CD14-positive monocyte (primary cell): Measurements from ENCODE around the gene MAS1. TPM values are rescaled to one million over a fixed set of nuclear protein-coding genes. Genes with fewer than 3 reads are reported as not detected.

ENCODE experiments used
- DNase-seq, 3 donors: peaks; one replicate each; pipeline ENCODE4 v3.0.0-alpha.2; 2011 to 2022
- H2AFZ ChIP-seq: 2 replicates; pipeline ENCODE4 v1.6.0; 2012; ENCODE audit warnings: mild to moderate bottlenecking, low read depth, low read length, inconsistent platforms; ENCODE audit not compliant: insufficient read depth, poor library complexity, severe bottlenecking
- H3K27ac ChIP-seq, 2 donors: 1 replicate in 1 of 2; 2 replicates in 1 of 2; pipeline ENCODE4 v1.5.1; 2012 to 2013; ENCODE audit warnings: low read length in 2 of 2, control low read depth in 1 of 2, inconsistent platforms in 1 of 2, low read depth in 1 of 2, mild to moderate bottlenecking in 1 of 2
- H3K27me3 ChIP-seq, 2 donors: one replicate each; pipeline versions ENCODE4 v1.6.0 to v1.6.1; 2011 to 2013; ENCODE audit warnings: low read length in 2 of 2; ENCODE audit not compliant: control insufficient read depth in 2 of 2, insufficient read depth in 2 of 2
- H3K36me3 ChIP-seq, 2 donors: replicated peaks in 1 of 2; 1 replicate in 1 of 2; 2 replicates in 1 of 2; pipeline versions ENCODE4 v1.5.1 to v1.6.1; 2012 to 2013; ENCODE audit warnings: low read length in 2 of 2, control low read depth in 1 of 2, inconsistent platforms in 1 of 2, mild to moderate bottlenecking in 1 of 2; ENCODE audit not compliant: insufficient read depth in 2 of 2, control insufficient read depth in 1 of 2
- H3K4me1 ChIP-seq, 2 donors: 1 replicate in 1 of 2; 2 replicates in 1 of 2; pipeline versions ENCODE4 v1.5.1 to v1.6.1; 2012 to 2013; ENCODE audit warnings: low read length in 2 of 2, control low read depth in 1 of 2, inconsistent platforms in 1 of 2, mild to moderate bottlenecking in 1 of 2, moderate library complexity in 1 of 2; ENCODE audit not compliant: insufficient read depth in 2 of 2, control insufficient read depth in 1 of 2
- H3K4me2 ChIP-seq: replicated peaks from 2 replicates; pipeline ENCODE3; 2012; ENCODE audit warnings: low read length, moderate library complexity, mild to moderate bottlenecking; ENCODE audit not compliant: poor library complexity, severe bottlenecking; ENCODE audit errors: extremely low read depth
- H3K4me3 ChIP-seq, 3 experiments: fragments of 200-600 bp in 1 of 3; sonication (generic) in 1 of 3; replicated peaks in 1 of 3; 1 replicate in 2 of 3; 2 replicates in 1 of 3; pipeline ENCODE4 v1.5.1; 2011 to 2013; ENCODE audit warnings: low read length in 3 of 3, mild to moderate bottlenecking in 3 of 3, control low read depth in 2 of 3, low read depth in 2 of 3, inconsistent platforms in 1 of 3, moderate library complexity in 1 of 3
- H3K79me2 ChIP-seq: 2 replicates; pipeline ENCODE4 v1.6.0; 2012; ENCODE audit warnings: mild to moderate bottlenecking, control low read depth, inconsistent platforms, low read length, moderate library complexity; ENCODE audit not compliant: insufficient read depth
- H3K9ac ChIP-seq: 2 replicates; pipeline ENCODE4 v1.6.0; 2017; ENCODE audit warnings: low read length, mild to moderate bottlenecking; ENCODE audit not compliant: insufficient read depth, poor library complexity, severe bottlenecking
- H3K9me3 ChIP-seq, 2 donors: replicated peaks in 1 of 2; 1 replicate in 1 of 2; 2 replicates in 1 of 2; pipeline versions ENCODE4 v1.5.1 to v1.6.1; 2012 to 2013; ENCODE audit warnings: low read length in 2 of 2, control low read depth in 1 of 2; ENCODE audit not compliant: control insufficient read depth in 1 of 2, insufficient read depth in 1 of 2
- H4K20me1 ChIP-seq: 2 replicates; pipeline ENCODE4 v1.6.0; 2012; ENCODE audit warnings: mild to moderate bottlenecking, low read length, control low read depth, moderate library complexity; ENCODE audit not compliant: insufficient read depth
- H3K27ac Mint-ChIP-seq, 7 donors: one replicate each; pipeline ENCODE4 v1.8.0; 2020; ENCODE audit warnings: mild to moderate bottlenecking in 7 of 7, mixed read lengths in 7 of 7, moderate library complexity in 6 of 7, inconsistent platforms in 2 of 7
- H3K27me3 Mint-ChIP-seq, 3 donors: one replicate each; pipeline ENCODE4 v1.8.0; 2021 to 2022; ENCODE audit warnings: low read depth in 3 of 3, mild to moderate bottlenecking in 3 of 3, mixed read lengths in 3 of 3, moderate library complexity in 3 of 3, inconsistent platforms in 1 of 3
- H3K36me3 Mint-ChIP-seq, 2 donors: one replicate each; pipeline ENCODE4 v1.8.0; 2020; ENCODE audit warnings: mixed read lengths in 2 of 2, inconsistent platforms in 1 of 2, mild to moderate bottlenecking in 1 of 2
- H3K4me1 Mint-ChIP-seq: one replicate; pipeline ENCODE4 v1.8.0; 2020; ENCODE audit warnings: mild to moderate bottlenecking, mixed read lengths
- H3K4me3 Mint-ChIP-seq, 2 donors: one replicate each; pipeline ENCODE4 v1.8.0; 2020; ENCODE audit warnings: mild to moderate bottlenecking in 2 of 2, mixed read lengths in 2 of 2, moderate library complexity in 1 of 2
- H3K9me3 Mint-ChIP-seq, 7 donors: one replicate each; pipeline ENCODE4 v1.8.0; 2020 to 2022; ENCODE audit warnings: mixed read lengths in 7 of 7, mild to moderate bottlenecking in 6 of 7, moderate library complexity in 6 of 7, inconsistent platforms in 2 of 7
- CTCF ChIP-seq: fragments of 200-600 bp; IDR thresholded peaks from one replicate; pipeline ENCODE4 v1.8.0; 2022; ENCODE audit warnings: antibody characterized with exemption, mild to moderate bottlenecking
- WGBS: methylation state at CpG from one replicate; pipeline ENCODE4 v1.1.5; 2013; ENCODE audit warnings: missing lambda C conversion rate; ENCODE audit not compliant: insufficient coverage; 5-methylcytosine and 5-hydroxymethylcytosine counted together
- intact Hi-C, 2 donors: fragments of 100-400 bp; cut with micrococcal nuclease; formaldehyde crosslinking; loops; one replicate each; pipeline versions ENCODE4 v1.15.0 to v1.15.1; 2023
- polyA plus RNA-seq, 3 donors: library from polyadenylated mRNA; depleted of rRNA in 1 of 3; unstranded in 2 of 3; stranded (reverse) in 1 of 3; fragments of 300-500 nt in 2 of 3; fragments of >200 nt in 1 of 3; fragmentation: Illumina TruSeq in 2 of 3; gene quantifications; 1 replicate in 2 of 3; 2 replicates in 1 of 3; pipeline ENCODE4 v1.2.3, GENCODE V29; 2012 to 2021

Gene MAS1
- polyA plus RNA-seq, 3 donors, result not detected

- Mint-ChIP-seq H3K27me3 (peaks cover 9 to 23% (median 22%) of the 10 kb centered on the region in 3 donors), H3K36me3 (no peaks in the 10 kb centered on the region), H3K4me1 (no peaks in the 10 kb centered on the region), H3K4me3 (no peak overlapping the region), H3K9me3 (peaks cover 0 to 8% (median 3%) of the 10 kb centered on the region in 7 donors), H3K27ac (no peak overlapping the region)
- Histone ChIP-seq H3K36me3 (no peaks in the 10 kb centered on the region), H3K4me3 (no peak overlapping the region), H3K27me3 (peaks cover 0 to 7% of the 10 kb centered on the region in 2 donors), H3K9me3 (no peaks in the 10 kb centered on the region), H3K4me2 (no peak overlapping the region), H3K27ac (no peak overlapping the region), H3K79me2 (no peaks in the 10 kb centered on the region), H2AFZ (no peak overlapping the region), H4K20me1 (no peaks in the 10 kb centered on the region), H3K9ac (no peak overlapping the region), H3K4me1 (no peaks in the 10 kb centered on the region)
- DNase-seq, result no peak
- 100% methylated on average over 3 of the region's 4 CpGs for WGBS
- intact Hi-C loops, result no loop called here
- no peak for TF ChIP-seq CTCF
These were observed 6.8 kb downstream of the MAS1 start for GRCh38 chr6:159897603-159898002.

- intact Hi-C loops, result no loop called here
- Mint-ChIP-seq H3K27me3 (peaks cover 9 to 15% (median 15%) of the 10 kb centered on the region in 3 donors), H3K27ac (peak overlapping the region in 3 of 7 donors; percentile 58 to 72 (median 58)), H3K9me3 (peaks cover 0 to 8% (median 3%) of the 10 kb centered on the region in 7 donors), H3K4me3 (no peak overlapping the region), H3K4me1 (no peaks in the 10 kb centered on the region), H3K36me3 (no peaks in the 10 kb centered on the region)
- Histone ChIP-seq H3K27ac (peak overlapping the region in 1 of 2 donors; percentile 31), H3K4me3 (no peak overlapping the region), H3K79me2 (no peaks in the 10 kb centered on the region), H3K9me3 (no peaks in the 10 kb centered on the region), H3K4me1 (no peaks in the 10 kb centered on the region), H3K9ac (no peak overlapping the region), H3K4me2 (no peak overlapping the region), H3K27me3 (peaks cover 0 to 2% of the 10 kb centered on the region in 2 donors), H2AFZ (no peak overlapping the region), H3K36me3 (no peaks in the 10 kb centered on the region), H4K20me1 (no peaks in the 10 kb centered on the region)
- TF ChIP-seq CTCF, result no peak
- 25% methylated on average over 1 of the region's 1 CpG for WGBS
- no peak for DNase-seq
These were observed 7.7 kb downstream of the MAS1 start for GRCh38 chr6:159898519-159898918.
